Small intestine (tissue), 7 donors: ENCODE data around the gene ADAM22. TPM values are rescaled to one million over a fixed set of nuclear protein-coding genes. Genes with fewer than 3 reads are reported as not detected.
"Not testable (repeated sequence)": the region's sequence is repeated elsewhere in the genome, so short reads cannot be mapped to it uniquely, and the experiment has no call there.

Experiments
- DNase-seq, 2 donors: peaks; one replicate each; pipeline versions ENCODE4 v3.0.0 to v3.0.0-alpha.2; 2013
- FAIRE-seq: peaks from 2 replicates; lab custom pipeline; 2012; peaks lifted over from hg19 to GRCh38; lab: Jason Lieb, UNC
- H3K27ac ChIP-seq, 3 donors: one replicate each; pipeline ENCODE4 v1.5.1; 2013; ENCODE audit warnings: low read length in 2 of 3, mild to moderate bottlenecking in 2 of 3, control low read depth in 1 of 3, inconsistent platforms in 1 of 3, low read depth in 1 of 3, moderate library complexity in 1 of 3
- H3K27me3 ChIP-seq, 3 donors: one replicate each; pipeline ENCODE4 v1.6.1; 2013; ENCODE audit warnings: low read length in 3 of 3, inconsistent platforms in 1 of 3; ENCODE audit not compliant: control insufficient read depth in 3 of 3, insufficient read depth in 3 of 3
- H3K36me3 ChIP-seq, 3 donors: one replicate each; pipeline ENCODE4 v1.6.1; 2013; ENCODE audit warnings: low read length in 3 of 3, inconsistent platforms in 1 of 3, low read depth in 1 of 3, mild to moderate bottlenecking in 1 of 3, moderate library complexity in 1 of 3; ENCODE audit not compliant: control insufficient read depth in 3 of 3, insufficient read depth in 2 of 3
- H3K4me1 ChIP-seq, 3 donors: one replicate each; pipeline ENCODE4 v1.6.1; 2013; ENCODE audit warnings: low read length in 2 of 3, inconsistent platforms in 1 of 3, low read depth in 1 of 3, mild to moderate bottlenecking in 1 of 3, moderate library complexity in 1 of 3; ENCODE audit not compliant: control insufficient read depth in 3 of 3, insufficient read depth in 2 of 3
- H3K4me3 ChIP-seq, 3 donors: one replicate each; pipeline ENCODE4 v1.5.1; 2013; ENCODE audit warnings: low read length in 3 of 3, control low read depth in 1 of 3, inconsistent platforms in 1 of 3, low read depth in 1 of 3, mild to moderate bottlenecking in 1 of 3, moderate library complexity in 1 of 3
- H3K9me3 ChIP-seq, 2 donors: one replicate each; pipeline ENCODE4 v1.6.1; 2013; ENCODE audit warnings: low read depth in 1 of 2, low read length in 1 of 2; ENCODE audit not compliant: control insufficient read depth in 2 of 2, insufficient read depth in 1 of 2
- WGBS, 3 donors: extraction: QIAGEN DNeasy Blood & Tissue Kit; methylation state at CpG; one replicate each; pipeline ENCODE4 v1.1.7; 2013; 5-methylcytosine and 5-hydroxymethylcytosine counted together
- polyA plus RNA-seq, 4 donors: library from polyadenylated mRNA; stranded (reverse) in 3 of 4; unstranded in 1 of 4; fragments of 200-250 nt in 3 of 4; fragments of 120-200 nt in 1 of 4; gene quantifications; one replicate each; pipeline versions ENCODE4 v1.2.1 to v1.2.3, GENCODE V29; 2013
- donor health status: healthy with polysubstance abuse.
- donor health status: control.
- donor health status: control.
- donor health status: Bipolar disorder and iron deficiency.
- donor health status: healthy.

Gene ADAM22
- polyA plus RNA-seq, 4 donors: 0.94 to 7.6 TPM; not detected in 2

DNA sequence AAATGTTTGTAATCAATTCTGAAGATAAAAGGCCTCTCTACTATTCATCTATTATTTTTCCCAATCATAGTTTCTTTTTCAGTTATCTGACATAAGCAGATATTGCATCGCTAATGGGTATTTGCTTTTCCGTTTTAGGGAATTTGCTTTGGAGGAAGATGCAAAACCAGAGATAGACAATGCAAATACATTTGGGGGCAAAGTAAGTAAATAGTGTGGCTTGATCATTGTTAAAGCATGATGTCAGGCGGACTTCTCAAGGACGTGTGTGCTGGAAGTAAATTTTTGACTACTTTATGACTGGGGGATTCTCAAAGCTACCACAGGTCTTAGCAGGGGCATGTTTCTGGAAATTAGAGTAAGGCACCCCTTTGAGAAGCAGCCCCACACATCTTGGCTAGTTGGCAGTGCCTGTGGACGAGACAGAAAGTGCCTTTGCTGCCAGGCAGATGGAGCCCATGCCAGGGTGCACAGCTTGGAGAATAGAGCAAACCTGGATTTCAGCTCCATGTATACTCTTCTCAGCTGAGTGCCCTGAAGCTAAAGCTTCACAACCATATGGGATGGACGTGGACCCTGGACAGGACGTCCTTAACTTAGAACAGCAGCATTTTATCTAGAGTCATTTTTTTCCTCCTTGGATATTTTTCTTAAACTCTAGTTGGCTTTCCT, 217.2 kb downstream of the ADAM22 start:
- Histone ChIP-seq H3K9me3 (no peaks in the 10 kb centered on the region), H3K27ac (no peak overlapping the region), H3K4me3 (no peak overlapping the region), H3K4me1 (no peaks in the 10 kb centered on the region), H3K36me3 (peaks cover 0 to 3% (median 0%) of the 10 kb centered on the region in 3 donors), H3K27me3 (no peaks in the 10 kb centered on the region)
- 74 to 85% (median 84%) methylated on average over 7 of the region's 7 CpGs for WGBS, 3 donors
- no peak for DNase-seq
- FAIRE-seq: no peak

- Histone ChIP-seq H3K4me3 (no peak overlapping the region), H3K36me3 (peaks cover 0 to 3% (median 0%) of the 10 kb centered on the region in 3 donors), H3K27me3 (no peaks in the 10 kb centered on the region), H3K9me3 (no peaks in the 10 kb centered on the region), H3K4me1 (no peaks in the 10 kb centered on the region), H3K27ac (no peak overlapping the region)
- DNase-seq: no peak
- FAIRE-seq: no peak
These were observed 219.3 kb downstream of the ADAM22 start for GRCh38 chr7:88153378-88153777.

- H3K27ac ChIP-seq: no peak overlapping the region
- no peaks in the 10 kb centered on the region for H3K4me1 ChIP-seq
- no peaks in the 10 kb centered on the region for H3K27me3 ChIP-seq
- H3K4me3 ChIP-seq: no peak overlapping the region
- DNase-seq: no peak
- H3K9me3 ChIP-seq: no peaks in the 10 kb centered on the region
- 87 to 92% (median 91%) methylated on average over 4 of the region's 4 CpGs for WGBS, 3 donors
- peaks cover 0 to 3% (median 0%) of the 10 kb centered on the region in 3 donors for H3K36me3 ChIP-seq
- no peak for FAIRE-seq
These were observed 221.7 kb downstream of the ADAM22 start for GRCh38 chr7:88155756-88156155.

DNA sequence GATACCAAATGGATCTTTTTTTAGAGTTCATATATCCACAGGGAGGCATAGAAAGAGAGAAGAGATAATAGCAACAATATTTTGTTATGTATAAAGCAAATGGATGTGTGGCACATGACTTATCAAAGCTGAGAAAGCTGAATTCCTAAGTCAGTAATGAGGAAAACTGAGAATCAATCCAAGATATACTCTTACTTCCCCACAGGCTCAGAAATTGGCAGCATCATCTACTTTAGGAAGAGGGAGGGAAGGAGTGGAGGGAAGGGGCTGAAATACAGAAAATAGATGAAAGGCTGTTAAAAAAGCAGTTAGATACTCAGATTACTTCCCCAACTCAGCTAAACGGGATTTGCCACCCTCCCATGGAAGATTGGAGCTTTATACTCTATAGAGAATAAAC, 222.3 kb downstream of the ADAM22 start:
- FAIRE-seq (no peak), DNase-seq (no peak)
- Histone ChIP-seq H3K4me1 (no peaks in the 10 kb centered on the region), H3K36me3 (peaks cover 0 to 1% (median 0%) of the 10 kb centered on the region in 3 donors), H3K4me3 (no peak overlapping the region), H3K27me3 (no peaks in the 10 kb centered on the region), H3K27ac (no peak overlapping the region), H3K9me3 (no peaks in the 10 kb centered on the region)
- 52 to 67% (median 60%) methylated on average over 1 of the region's 1 CpG for WGBS, 3 donors

DNA sequence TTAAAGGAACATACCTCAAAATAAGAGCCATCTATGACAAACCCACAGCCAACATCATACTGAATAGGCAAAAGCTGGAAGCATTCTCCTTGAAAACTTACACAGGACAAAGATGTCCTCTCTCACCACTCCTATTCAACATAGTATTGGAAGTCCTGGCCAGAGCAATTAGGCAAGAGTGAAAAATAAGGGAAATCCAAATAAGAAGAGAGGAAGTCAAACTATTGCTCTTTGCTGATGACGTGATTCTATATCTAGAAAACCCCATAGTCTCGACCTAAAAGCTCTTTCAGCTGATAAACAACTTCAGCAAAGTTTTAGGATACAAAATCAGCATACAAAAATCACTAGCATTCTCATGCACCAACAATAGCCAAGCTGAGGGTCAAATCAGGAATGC, 225.7 kb downstream of the ADAM22 start:
- not testable (repeated sequence) for H3K36me3 ChIP-seq, FAIRE-seq, DNase-seq, H3K27ac ChIP-seq, H3K4me3 ChIP-seq, H3K27me3 ChIP-seq, H3K9me3 ChIP-seq, H3K4me1 ChIP-seq
- WGBS, 3 donors: 73 to 76% (median 74%) methylated on average over 2 of the region's 2 CpGs

DNA sequence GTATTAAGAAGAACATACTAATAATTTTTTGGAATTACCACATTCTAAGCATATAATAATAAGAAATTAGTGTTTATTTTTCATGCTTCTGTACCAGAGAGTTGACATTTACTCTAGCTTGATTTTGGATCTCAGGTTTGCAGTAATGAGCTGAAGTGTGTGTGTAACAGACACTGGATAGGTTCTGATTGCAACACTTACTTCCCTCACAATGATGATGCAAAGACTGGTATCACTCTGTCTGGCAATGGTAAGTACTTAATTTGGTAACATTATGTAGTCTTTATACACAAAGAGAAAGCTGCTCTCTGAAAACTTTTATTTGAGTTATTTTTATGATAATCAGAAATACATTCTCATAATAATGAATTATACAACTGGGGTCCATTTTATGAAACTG, 231.6 kb downstream of the ADAM22 start:
- Histone ChIP-seq H3K4me3 (no peak overlapping the region), H3K27ac (no peak overlapping the region), H3K4me1 (no peaks in the 10 kb centered on the region), H3K36me3 (no peaks in the 10 kb centered on the region), H3K27me3 (no peaks in the 10 kb centered on the region), H3K9me3 (no peaks in the 10 kb centered on the region)
- no peak for DNase-seq
- no peak for FAIRE-seq

DNA sequence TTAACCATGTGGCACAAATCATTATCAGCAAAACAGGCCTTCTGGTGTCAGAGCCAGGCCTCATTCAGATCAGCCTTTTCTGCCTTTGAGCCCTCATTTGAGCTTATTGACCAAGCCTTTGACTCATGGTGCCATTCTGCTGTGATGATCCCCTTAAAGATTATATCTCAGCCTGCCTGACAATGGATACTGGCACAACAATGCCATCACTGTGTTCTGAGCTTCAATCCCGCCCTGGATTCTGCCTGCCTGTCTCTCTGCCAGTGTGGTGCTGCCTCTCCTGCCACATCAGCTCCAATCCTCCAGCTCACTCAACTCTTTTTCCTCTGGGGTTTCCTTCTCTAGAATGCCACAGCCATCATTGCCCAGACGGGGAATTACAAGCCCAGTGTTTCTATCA, 233.2 kb downstream of the ADAM22 start:
- Histone ChIP-seq H3K27ac (no peak overlapping the region), H3K36me3 (no peaks in the 10 kb centered on the region), H3K9me3 (no peaks in the 10 kb centered on the region), H3K4me1 (no peaks in the 10 kb centered on the region), H3K4me3 (no peak overlapping the region), H3K27me3 (no peaks in the 10 kb centered on the region)
- DNase-seq (no peak), FAIRE-seq (no peak)
- WGBS, 3 donors: 83 to 85% (median 84%) methylated on average over 2 of the region's 2 CpGs

DNA sequence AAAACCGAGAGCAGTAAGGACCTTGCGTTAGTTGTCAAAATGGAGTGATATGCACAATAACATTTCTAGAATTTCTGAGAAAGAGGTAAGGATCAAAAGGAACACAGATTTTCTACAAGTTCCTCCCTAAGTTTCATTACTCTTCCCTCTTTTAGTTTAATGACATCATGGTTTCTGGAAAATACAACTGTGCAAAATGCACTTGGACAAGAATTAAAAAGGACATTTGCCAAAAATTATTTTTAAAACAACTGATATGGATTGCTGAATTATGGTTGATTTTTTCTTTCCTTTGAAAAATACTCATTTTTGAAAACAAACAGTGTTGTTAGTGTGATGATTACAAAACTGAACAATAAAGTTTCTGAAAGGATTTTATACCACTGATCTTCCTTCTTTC, 233.7 kb downstream of the ADAM22 start:
- no peaks in the 10 kb centered on the region for H3K27me3 ChIP-seq
- DNase-seq (no peak), FAIRE-seq (no peak)
- no peaks in the 10 kb centered on the region for H3K36me3 ChIP-seq
- H3K9me3 ChIP-seq: no peaks in the 10 kb centered on the region
- H3K27ac ChIP-seq: no peak overlapping the region
- no peak overlapping the region for H3K4me3 ChIP-seq
- H3K4me1 ChIP-seq: no peaks in the 10 kb centered on the region
- WGBS, 3 donors: 84 to 99% (median 97%) methylated on average over 2 of the region's 2 CpGs

DNA sequence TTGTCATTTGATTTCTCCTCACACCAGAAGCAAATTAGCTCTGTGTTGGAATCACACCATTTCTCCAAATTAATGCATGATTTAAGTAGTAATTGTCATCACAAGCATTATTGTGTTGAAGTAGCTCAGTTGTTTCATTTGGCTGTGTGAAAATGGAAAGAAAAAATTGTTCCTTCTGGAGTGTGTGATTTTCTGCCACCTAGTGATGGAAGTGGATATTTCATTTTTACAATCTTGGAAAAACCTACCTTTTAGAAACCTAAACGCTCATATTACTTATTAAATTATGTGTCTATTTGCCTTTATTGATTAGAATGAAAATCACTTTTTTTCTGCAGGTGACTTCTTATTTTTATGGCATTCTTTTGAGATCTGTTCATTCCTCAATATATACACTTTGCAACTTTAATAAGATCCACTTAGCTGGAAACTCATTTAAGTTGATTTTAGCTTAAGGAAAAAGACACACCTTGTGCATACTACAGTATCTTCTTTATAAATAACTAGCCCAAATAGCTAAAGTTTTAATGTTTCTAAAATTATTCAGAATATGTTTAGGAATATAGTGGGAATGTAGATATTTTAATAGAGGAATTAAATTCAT, 235.8 kb downstream of the ADAM22 start:
- Histone ChIP-seq H3K4me1 (no peaks in the 10 kb centered on the region), H3K36me3 (no peaks in the 10 kb centered on the region), H3K27ac (no peak overlapping the region), H3K4me3 (no peak overlapping the region), H3K9me3 (no peaks in the 10 kb centered on the region), H3K27me3 (no peaks in the 10 kb centered on the region)
- FAIRE-seq (peak; percentile 88), DNase-seq (peak; percentile 15 to 48)
- WGBS, 3 donors: 8 to 22% (median 19%) methylated on average over 1 of the region's 1 CpG
